H1 (cell line): ENCODE results near the gene PRG2. TPM values are rescaled to one million over a fixed set of nuclear protein-coding genes. Genes with fewer than 3 reads are reported as not detected.

ENCODE experiments used
- CTCF ChIA-PET: fragments of 300-600 bp; sonication (Branson Sonifier 250); formaldehyde crosslinking; loops from one replicate; lab custom pipeline; 2021; ENCODE audit not compliant: partially characterized antibody; lab: Charles Lee
- POLR2A ChIA-PET: fragments of 300-600 bp; sonication (Branson Sonifier 250); formaldehyde crosslinking; loops from one replicate; lab custom pipeline; 2021; ENCODE audit warnings: inconsistent platforms; ENCODE audit not compliant: partially characterized antibody; lab: Charles Lee
- DNase-seq, 2 experiments: peaks; one replicate each; pipeline versions ENCODE4 v3.0.0 to v3.0.0-alpha.2; 2010 to 2022; ENCODE audit warnings: low spot score in 2 of 2, low read depth in 1 of 2, mixed read lengths in 1 of 2
- FAIRE-seq: peaks from 2 replicates; lab custom pipeline; 2011; peaks lifted over from hg19 to GRCh38; lab: Jason Lieb, UNC
- H2AFZ ChIP-seq: 2 replicates; pipeline ENCODE4 v1.8.1; 2012; ENCODE audit warnings: low read length, inconsistent platforms
- H2AK5ac ChIP-seq: 2 replicates; pipeline ENCODE4 v1.6.1; 2013; ENCODE audit warnings: low read depth, low read length
- H2BK120ac ChIP-seq: replicated peaks from 2 replicates; pipeline ENCODE3; 2013; ENCODE audit warnings: low read depth, low read length, inconsistent platforms
- H2BK12ac ChIP-seq: 2 replicates; pipeline ENCODE4 v1.6.1; 2013; ENCODE audit warnings: low read depth, low read length
- H2BK15ac ChIP-seq: 2 replicates; pipeline ENCODE4 v1.6.1; 2013; ENCODE audit warnings: low read length
- H2BK20ac ChIP-seq: 2 replicates; pipeline ENCODE4 v1.6.1; 2013; ENCODE audit warnings: low read length
- H2BK5ac ChIP-seq: 2 replicates; pipeline ENCODE4 v1.6.1; 2013; ENCODE audit warnings: low read depth, low read length
- H3K14ac ChIP-seq: 2 replicates; pipeline ENCODE4 v1.6.1; 2013; ENCODE audit warnings: inconsistent platforms; ENCODE audit not compliant: insufficient read length
- H3K18ac ChIP-seq: 2 replicates; pipeline ENCODE4 v1.6.1; 2013; ENCODE audit warnings: low read length; ENCODE audit errors: extremely low read depth
- H3K23ac ChIP-seq: 2 replicates; pipeline ENCODE4 v1.6.1; 2013; ENCODE audit warnings: inconsistent platforms; ENCODE audit not compliant: insufficient read length
- H3K23me2 ChIP-seq: 2 replicates; pipeline ENCODE4 v1.6.1; 2013; ENCODE audit warnings: low read depth, low read length
- H3K27ac ChIP-seq: 2 replicates; pipeline ENCODE4 v1.6.1; 2011; ENCODE audit warnings: low read depth, low read length, inconsistent platforms
- H3K27me3 ChIP-seq, 4 experiments: replicated peaks in 1 of 4; 1 replicate in 1 of 4; 2 replicates in 3 of 4; pipeline versions ENCODE4 v1.6.1 to v1.8.1; 2011 to 2013; ENCODE audit warnings: low read length in 3 of 4, mild to moderate bottlenecking in 3 of 4, inconsistent platforms in 2 of 4, mixed read lengths in 2 of 4, moderate library complexity in 1 of 4; ENCODE audit not compliant: control insufficient read depth in 3 of 4, insufficient read depth in 3 of 4; ENCODE audit errors: extremely low read depth in 1 of 4
- H3K36me3 ChIP-seq, 4 experiments: 2 replicates each; pipeline versions ENCODE4 v1.6.1 to v1.8.1; 2011 to 2013; ENCODE audit warnings: mild to moderate bottlenecking in 4 of 4, low read length in 3 of 4, moderate library complexity in 2 of 4, control low read depth in 1 of 4, inconsistent platforms in 1 of 4; ENCODE audit not compliant: insufficient read depth in 4 of 4, control insufficient read depth in 2 of 4
- H3K4ac ChIP-seq: replicated peaks from 2 replicates; pipeline ENCODE3; 2013; ENCODE audit warnings: low read length, low read depth, mixed read lengths, inconsistent platforms; ENCODE audit not compliant: insufficient read length
- H3K4me1 ChIP-seq, 4 experiments: replicated peaks in 1 of 4; 1 replicate in 1 of 4; 2 replicates in 3 of 4; pipeline versions ENCODE4 v1.6.1 to v1.8.1; 2011 to 2013; ENCODE audit warnings: low read length in 3 of 4, inconsistent platforms in 2 of 4, mixed read lengths in 1 of 4; ENCODE audit not compliant: insufficient read depth in 4 of 4, control insufficient read depth in 3 of 4
- H3K4me2 ChIP-seq, 2 experiments: 2 replicates each; pipeline versions ENCODE4 v1.6.1 to v1.8.1; 2011 to 2013; ENCODE audit warnings: low read depth in 2 of 2, low read length in 2 of 2, control low read depth in 1 of 2, inconsistent platforms in 1 of 2, mild to moderate bottlenecking in 1 of 2; ENCODE audit not compliant: insufficient read depth in 1 of 2
- H3K4me3 ChIP-seq, 4 experiments: fragments of 200-600, 300-600 bp in 1 of 4; sonication (generic), shearing (Covaris generic), sonication (Bioruptor Twin) in 1 of 4; 2 replicates each; pipeline versions ENCODE4 v1.5.1 to v1.8.1; 2011 to 2016; ENCODE audit warnings: low read length in 4 of 4, low read depth in 3 of 4, control low read depth in 2 of 4, inconsistent platforms in 2 of 4, mild to moderate bottlenecking in 2 of 4, mixed read lengths in 1 of 4, moderate library complexity in 1 of 4; ENCODE audit not compliant: insufficient read depth in 2 of 4; ENCODE audit errors: extremely low read depth in 1 of 4
- H3K56ac ChIP-seq: replicated peaks from 2 replicates; pipeline ENCODE3; 2013; ENCODE audit warnings: low read depth, mild to moderate bottlenecking, mixed read lengths, low read length, inconsistent platforms; ENCODE audit not compliant: insufficient read length
- H3K79me1 ChIP-seq: 2 replicates; pipeline ENCODE4 v1.6.1; 2013; ENCODE audit warnings: low read depth, low read length, control low read depth
- H3K79me2 ChIP-seq, 2 experiments: 2 replicates each; pipeline versions ENCODE4 v1.6.1 to v1.8.1; 2012 to 2013; ENCODE audit warnings: low read length in 2 of 2, mild to moderate bottlenecking in 2 of 2, inconsistent platforms in 1 of 2; ENCODE audit not compliant: insufficient read depth in 2 of 2, control insufficient read depth in 1 of 2
- H3K9ac ChIP-seq, 4 experiments: replicated peaks in 1 of 4; 1 replicate in 1 of 4; 2 replicates in 3 of 4; pipeline versions ENCODE4 v1.6.1 to v1.8.1; 2011 to 2013; ENCODE audit warnings: low read depth in 3 of 4, low read length in 3 of 4, control low read depth in 2 of 4, mild to moderate bottlenecking in 2 of 4, moderate library complexity in 2 of 4, inconsistent platforms in 1 of 4; ENCODE audit errors: extremely low read depth in 1 of 4
- H3K9me3 ChIP-seq, 2 experiments: 2 replicates each; pipeline versions ENCODE4 v1.6.1 to v1.8.1; 2012 to 2013; ENCODE audit warnings: mild to moderate bottlenecking in 2 of 2, moderate library complexity in 2 of 2, control low read depth in 1 of 2, inconsistent platforms in 1 of 2, low read depth in 1 of 2, low read length in 1 of 2, mixed read lengths in 1 of 2; ENCODE audit not compliant: insufficient read depth in 2 of 2
- H4K20me1 ChIP-seq, 2 experiments: replicated peaks in 1 of 2; 2 replicates each; pipeline versions ENCODE3 to v1.8.1; 2011 to 2013; ENCODE audit warnings: inconsistent platforms in 2 of 2, low read length in 2 of 2, mild to moderate bottlenecking in 1 of 2; ENCODE audit not compliant: insufficient read depth in 2 of 2, control insufficient read depth in 1 of 2
- H4K5ac ChIP-seq: 2 replicates; pipeline ENCODE4 v1.6.1; 2013; ENCODE audit warnings: low read length, low read depth, mixed read lengths, inconsistent platforms; ENCODE audit not compliant: insufficient read length
- H4K8ac ChIP-seq: 2 replicates; pipeline ENCODE4 v1.8.0; 2013; ENCODE audit warnings: mild to moderate bottlenecking, moderate library complexity, low read length, inconsistent platforms; ENCODE audit not compliant: insufficient read depth; ENCODE audit errors: extremely low read depth
- H4K91ac ChIP-seq: replicated peaks from 2 replicates; pipeline ENCODE3; 2013; ENCODE audit warnings: low read length, mixed read lengths, inconsistent platforms; ENCODE audit not compliant: insufficient read length
- ASH2L ChIP-seq: fragments of 200-600, 300-600 bp; sonication (generic); IDR thresholded peaks from one replicate; pipeline ENCODE4 v1.7.1; 2017; ENCODE audit warnings: low read length
- ATF2 ChIP-seq: IDR thresholded peaks from 2 replicates; pipeline ENCODE4 v1.6.1; 2012; ENCODE audit warnings: low read length, inconsistent platforms
- EGR1 ChIP-seq: IDR thresholded peaks from 2 replicates; pipeline ENCODE4 v1.6.1; 2011; ENCODE audit warnings: low read depth, low read length, borderline replicate concordance
- EP300 ChIP-seq, 2 experiments: IDR thresholded peaks; 1 replicate in 1 of 2; 2 replicates in 1 of 2; pipeline ENCODE4 v1.6.1; 2011 to 2012; ENCODE audit warnings: low read depth in 2 of 2, low read length in 2 of 2, mild to moderate bottlenecking in 2 of 2, borderline replicate concordance in 1 of 2, inconsistent platforms in 1 of 2, moderate library complexity in 1 of 2
- GTF2F1 ChIP-seq: IDR thresholded peaks from 2 replicates; pipeline ENCODE4 v1.6.1; 2012; ENCODE audit warnings: low read depth, low read length, improper control_type of control experiment, borderline replicate concordance
- MAX ChIP-seq: IDR thresholded peaks from 2 replicates; pipeline ENCODE4 v1.6.1; 2012; ENCODE audit warnings: inconsistent platforms
- USF2 ChIP-seq: IDR thresholded peaks from 2 replicates; pipeline ENCODE4 v1.6.1; 2011; ENCODE audit warnings: low read length, improper control_type of control experiment
- WGBS, 2 experiments: shearing (Covaris generic) in 1 of 2; methylation state at CpG; one replicate each; pipeline versions ENCODE4 v1.1.6 to v1.1.7; 2013 to 2015; ENCODE audit warnings: low lambda C conversion rate in 2 of 2, mixed read lengths in 2 of 2, inconsistent platforms in 1 of 2, low coverage in 1 of 2, missing lambda C conversion rate in 1 of 2; ENCODE audit not compliant: insufficient replicate concordance in 2 of 2, insufficient coverage in 1 of 2, insufficient read length in 1 of 2; ENCODE audit errors: extremely low coverage in 1 of 2, missing lambda C conversion rate in 1 of 2; 5-methylcytosine and 5-hydroxymethylcytosine counted together
- polyA plus RNA-seq, 7 experiments: library from polyadenylated mRNA; depleted of rRNA in 3 of 7; stranded (reverse) in 5 of 7; unstranded in 2 of 7; fragments of >200 nt in 5 of 7; fragments of 200-250 nt in 2 of 7; gene quantifications; 1 replicate in 5 of 7; 2 replicates in 1 of 7; 4 replicates in 1 of 7; pipeline versions ENCODE4 v1.2.1 to v1.2.3, GENCODE V29; 2011 to 2013; ENCODE audit warnings: missing spikeins in 2 of 7, mixed read lengths in 2 of 7
- total RNA-seq: library from RNA; stranded (reverse); fragmentation: NEBNext Ultra II Directional; extraction: Animal tissue kit (Norgen Biotek cat#: 25700); gene quantifications from 2 replicates; pipeline ENCODE4 v1.2.1, GENCODE V29; 2021

The PRG2 gene
- total and polyA plus RNA-seq, 2 of the 8 experiments (the other 6 are each of a cell fraction or from before 2014, with no cell fraction given) = 0.32 TPM; not detected in 1

- Histone ChIP-seq H3K27ac (no peak overlapping the region), H3K9ac (no peak overlapping the region), H4K20me1 (no peaks in the 10 kb centered on the region), H3K9me3 (no peaks in the 10 kb centered on the region), H3K56ac (no peak overlapping the region), H3K14ac (no peak overlapping the region), H2BK5ac (no peak overlapping the region), H2BK20ac (no peak overlapping the region), H2AFZ (no peak overlapping the region), H3K79me1 (no peaks in the 10 kb centered on the region), H2BK15ac (no peak overlapping the region), H3K36me3 (no peaks in the 10 kb centered on the region), H2AK5ac (no peak overlapping the region), H3K4ac (no peak overlapping the region), H2BK12ac (no peak overlapping the region), H3K23me2 (peaks cover 4% of the 10 kb centered on the region; the same call in 1 of the 2 replicates), H3K79me2 (no peaks in the 10 kb centered on the region), H3K4me1 (no peaks in the 10 kb centered on the region), H3K27me3 (peaks cover 0 to 2% (median 0%) of the 10 kb centered on the region in 4 experiments; a peak in 1 of 7 replicates), H3K4me2 (no peak overlapping the region), H4K8ac (no peak overlapping the region), H4K5ac (no peak overlapping the region), H4K91ac (no peak overlapping the region), H3K18ac (no peak overlapping the region), H2BK120ac (no peak overlapping the region), H3K23ac (no peak overlapping the region), H3K4me3 (no peak overlapping the region)
- FAIRE-seq (no peak), DNase-seq (no peak)
- 60% methylated on average over 1 of the region's 2 CpGs; no CpG with 5 or more reads in 1 of the 2 experiments for WGBS, 2 experiments
- ChIA-PET CTCF (no interaction called here), POLR2A (no interaction called here)
- TF ChIP-seq GTF2F1 = no peak
- no peak for TF ChIP-seq EP300 (IDR thresholded peaks at IDR 0.05; ENCODE audit: borderline replicate concordance in 1 of 2, low read depth in 2 of 2, low read length in 2 of 2)
- no peak for TF ChIP-seq USF2
- TF ChIP-seq MAX = no peak
- TF ChIP-seq ASH2L = no peak
- no peak for TF ChIP-seq ATF2
- no peak for TF ChIP-seq EGR1
These were observed 15.0 kb downstream of the PRG2 start for GRCh38 chr11:57375490-57375889.
